ENCODE data around the gene CCDC91.

The CCDC91 gene

DNA sequence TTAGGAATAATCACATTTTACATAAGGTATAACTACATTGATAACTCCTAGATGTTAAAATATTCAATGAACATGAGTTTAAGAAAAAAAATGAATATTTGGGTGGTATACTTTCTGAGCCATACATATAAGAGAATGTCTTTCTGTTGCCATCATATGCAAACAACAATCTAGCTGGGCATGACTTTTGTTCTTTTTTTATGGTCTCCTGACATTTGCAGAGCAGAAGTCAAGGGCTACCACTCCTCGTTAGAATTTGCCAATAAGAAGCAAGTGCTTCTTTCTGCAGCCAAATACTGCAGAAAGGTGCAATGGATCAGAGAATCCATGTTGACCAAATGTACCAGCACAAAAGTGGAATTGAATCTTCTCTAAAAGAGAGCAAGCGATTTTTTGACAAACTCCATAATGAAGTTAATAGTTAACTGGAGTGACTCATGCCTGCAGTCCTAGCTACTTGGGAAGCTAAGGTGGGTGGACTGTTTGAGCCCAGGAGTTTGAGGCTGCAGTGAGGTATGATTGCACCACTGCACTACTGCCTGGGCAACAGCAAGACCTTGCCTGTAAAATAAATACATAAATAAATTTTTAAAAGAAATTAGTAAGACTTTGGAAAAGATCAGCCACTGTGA lies 25.5 kb upstream of the CCDC91 start:
- TF ChIP-seq CTCF (IDR thresholded peaks at IDR 0.05; ENCODE audit: insufficient read depth, low read length, poor library complexity, severe bottlenecking): no peak
- no peaks in the 10 kb centered on the region for H3K36me3 ChIP-seq (ENCODE audit: control insufficient read depth, insufficient read depth, low read length)
- no peak overlapping the region for H3K4me3 ChIP-seq (replicated peaks; ENCODE audit: low read depth, low read length)
- H3K27me3 ChIP-seq (replicated peaks; ENCODE audit: control insufficient read depth, insufficient read depth, low read length): no peaks in the 10 kb centered on the region
- no peak for DNase-seq (ENCODE audit: extremely low read depth, insufficient read length)

GRCh38 chr12:28167981-28168485 lies 22.2 kb upstream of the CCDC91 start:
- no peak for TF ChIP-seq CTCF (IDR thresholded peaks at IDR 0.05; ENCODE audit: insufficient read depth, low read length, poor library complexity, severe bottlenecking)
- no peak for DNase-seq (ENCODE audit: extremely low read depth, insufficient read length)
- Histone ChIP-seq H3K36me3 (ENCODE audit: control insufficient read depth, insufficient read depth, low read length) (no peaks in the 10 kb centered on the region), H3K27me3 (replicated peaks; ENCODE audit: control insufficient read depth, insufficient read depth, low read length) (no peaks in the 10 kb centered on the region), H3K4me3 (replicated peaks; ENCODE audit: low read depth, low read length) (no peak overlapping the region)

- no peak for DNase-seq (ENCODE audit: extremely low read depth, insufficient read length)
- Histone ChIP-seq H3K36me3 (ENCODE audit: control insufficient read depth, insufficient read depth, low read length) (no peaks in the 10 kb centered on the region), H3K4me3 (replicated peaks; ENCODE audit: low read depth, low read length) (no peak overlapping the region), H3K27me3 (replicated peaks; ENCODE audit: control insufficient read depth, insufficient read depth, low read length) (no peaks in the 10 kb centered on the region)
- no peak for TF ChIP-seq CTCF (IDR thresholded peaks at IDR 0.05; ENCODE audit: insufficient read depth, low read length, poor library complexity, severe bottlenecking)
Measured at GRCh38 chr12:28171356-28172060, 18.7 kb upstream of the CCDC91 start.

DNA sequence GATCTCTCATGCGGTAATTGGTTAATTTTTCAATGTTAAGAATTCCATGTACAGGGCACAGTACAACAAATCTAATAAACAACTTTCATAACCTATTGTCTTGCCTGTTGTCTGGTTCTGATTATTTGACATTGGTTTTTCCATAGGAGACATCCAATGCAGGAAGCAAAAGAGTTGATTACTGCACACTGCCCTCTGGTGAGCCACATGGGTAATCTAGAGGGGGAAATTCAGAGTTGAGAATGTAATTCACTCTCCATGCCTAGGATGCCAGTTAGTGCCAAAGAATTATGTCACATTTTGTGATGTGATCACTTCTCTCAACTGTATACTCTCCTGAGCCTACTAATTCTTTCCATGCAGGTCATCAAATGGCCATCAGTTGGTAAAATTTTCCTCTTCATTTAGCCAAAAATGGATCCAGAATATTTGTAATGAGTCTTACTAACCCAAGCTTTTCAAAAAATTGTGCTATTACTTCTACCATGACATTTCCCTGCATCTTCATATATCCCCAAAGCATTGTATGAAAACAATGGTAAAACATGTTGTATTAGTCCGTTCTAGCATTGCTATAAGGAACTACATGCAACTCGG lies 17.7 kb upstream of the CCDC91 start:
- TF ChIP-seq CTCF (IDR thresholded peaks at IDR 0.05; ENCODE audit: insufficient read depth, low read length, poor library complexity, severe bottlenecking): peak; percentile 40
- no peaks in the 10 kb centered on the region for H3K36me3 ChIP-seq (ENCODE audit: control insufficient read depth, insufficient read depth, low read length)
- no peak for DNase-seq (ENCODE audit: extremely low read depth, insufficient read length)
- H3K4me3 ChIP-seq (replicated peaks; ENCODE audit: low read depth, low read length): no peak overlapping the region
- no peaks in the 10 kb centered on the region for H3K27me3 ChIP-seq (replicated peaks; ENCODE audit: control insufficient read depth, insufficient read depth, low read length)

DNA sequence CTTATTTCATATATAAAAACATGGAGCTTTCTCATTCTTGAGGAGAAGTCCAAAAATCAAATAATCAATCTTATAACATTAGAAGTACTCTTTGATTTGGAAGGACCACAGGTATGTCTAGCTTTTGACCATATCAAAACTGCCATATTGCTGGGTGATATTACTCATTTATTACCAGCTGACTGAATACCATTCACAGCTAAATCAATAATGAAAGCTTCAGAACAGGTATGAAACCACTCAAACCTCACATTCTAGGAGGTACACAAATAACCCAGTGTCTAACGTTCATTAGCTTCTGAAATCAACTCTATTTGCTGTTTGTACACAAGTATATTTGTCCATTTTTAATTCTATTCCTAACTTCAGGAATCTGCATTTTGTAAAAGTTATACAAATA lies 16.8 kb upstream of the CCDC91 start:
- no peaks in the 10 kb centered on the region for H3K27me3 ChIP-seq (replicated peaks; ENCODE audit: control insufficient read depth, insufficient read depth, low read length)
- no peak for DNase-seq (ENCODE audit: extremely low read depth, insufficient read length)
- no peaks in the 10 kb centered on the region for H3K36me3 ChIP-seq (ENCODE audit: control insufficient read depth, insufficient read depth, low read length)
- no peak overlapping the region for H3K4me3 ChIP-seq (replicated peaks; ENCODE audit: low read depth, low read length)
- TF ChIP-seq CTCF (IDR thresholded peaks at IDR 0.05; ENCODE audit: insufficient read depth, low read length, poor library complexity, severe bottlenecking): no peak

All from GM06990 (cell line).